ENCODE measurements around the gene BMI1. TPM values are rescaled to one million over a fixed set of nuclear protein-coding genes. Genes with fewer than 3 reads are reported as not detected.

Gene BMI1
- total and polyA plus RNA-seq, 11 donors: 10.6 to 48.5 (median 31.1) TPM

- intact Hi-C loops (cut with DNase I): no loop called here
- ATAC-seq: no peak
- no peak overlapping the region for H3K27ac ChIP-seq
- H3K27me3 ChIP-seq: peaks cover 0 to 13% (median 0%) of the 10 kb centered on the region in 9 donors
- TF ChIP-seq, protein P1, sequence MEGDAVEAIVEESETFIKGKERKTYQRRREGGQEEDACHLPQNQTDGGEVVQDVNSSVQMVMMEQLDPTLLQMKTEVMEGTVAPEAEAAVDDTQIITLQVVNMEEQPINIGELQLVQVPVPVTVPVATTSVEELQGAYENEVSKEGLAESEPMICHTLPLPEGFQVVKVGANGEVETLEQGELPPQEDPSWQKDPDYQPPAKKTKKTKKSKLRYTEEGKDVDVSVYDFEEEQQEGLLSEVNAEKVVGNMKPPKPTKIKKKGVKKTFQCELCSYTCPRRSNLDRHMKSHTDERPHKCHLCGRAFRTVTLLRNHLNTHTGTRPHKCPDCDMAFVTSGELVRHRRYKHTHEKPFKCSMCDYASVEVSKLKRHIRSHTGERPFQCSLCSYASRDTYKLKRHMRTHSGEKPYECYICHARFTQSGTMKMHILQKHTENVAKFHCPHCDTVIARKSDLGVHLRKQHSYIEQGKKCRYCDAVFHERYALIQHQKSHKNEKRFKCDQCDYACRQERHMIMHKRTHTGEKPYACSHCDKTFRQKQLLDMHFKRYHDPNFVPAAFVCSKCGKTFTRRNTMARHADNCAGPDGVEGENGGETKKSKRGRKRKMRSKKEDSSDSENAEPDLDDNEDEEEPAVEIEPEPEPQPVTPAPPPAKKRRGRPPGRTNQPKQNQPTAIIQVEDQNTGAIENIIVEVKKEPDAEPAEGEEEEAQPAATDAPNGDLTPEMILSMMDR (IDR thresholded peaks at IDR 0.05): no peak
- no peak for TF ChIP-seq POLR2A (IDR thresholded peaks at IDR 0.05)
- 66 to 71% (median 68%) methylated on average over 9 of the region's 9 CpGs for WGBS, 4 donors
- no peak overlapping the region for H3K4me3 ChIP-seq
- H3K9me3 ChIP-seq: no peaks in the 10 kb centered on the region
- H3K4me1 ChIP-seq: peaks cover 0 to 9% (median 0%) of the 10 kb centered on the region in 12 donors
- H3K36me3 ChIP-seq: no peaks in the 10 kb centered on the region
- no peak for DNase-seq
Observed at GRCh38 chr10:22372917-22373316, 52.0 kb downstream of the BMI1 start.

- peaks cover 0 to 15% (median 0%) of the 10 kb centered on the region in 9 donors for H3K27me3 ChIP-seq
- no peak overlapping the region for H3K4me3 ChIP-seq
- ATAC-seq (no peak), DNase-seq (no peak)
- 79 to 85% (median 80%) methylated on average over 3 of the region's 3 CpGs for WGBS, 4 donors
- H3K9me3 ChIP-seq: no peaks in the 10 kb centered on the region
- TF ChIP-seq, protein P1 (IDR thresholded peaks at IDR 0.05): no peak
- no peak for TF ChIP-seq POLR2A (IDR thresholded peaks at IDR 0.05)
- intact Hi-C loops (cut with DNase I): no loop called here
- no peak overlapping the region for H3K27ac ChIP-seq
- peaks cover 0 to 9% (median 0%) of the 10 kb centered on the region in 12 donors for H3K4me1 ChIP-seq
- H3K36me3 ChIP-seq: no peaks in the 10 kb centered on the region
Observed at GRCh38 chr10:22374489-22375126, 53.7 kb downstream of the BMI1 start.

- WGBS, 4 donors: 73 to 89% (median 86%) methylated on average over 3 of the region's 3 CpGs
- DNase-seq (no peak), ATAC-seq (no peak)
- intact Hi-C loops (cut with DNase I): no loop called here
- TF ChIP-seq, protein P1 (IDR thresholded peaks at IDR 0.05): no peak
- TF ChIP-seq POLR2A (IDR thresholded peaks at IDR 0.05): no peak
- H3K36me3 ChIP-seq: no peaks in the 10 kb centered on the region
- no peak overlapping the region for H3K27ac ChIP-seq
- H3K4me1 ChIP-seq: no peaks in the 10 kb centered on the region
- H3K9me3 ChIP-seq: no peaks in the 10 kb centered on the region
- H3K27me3 ChIP-seq: peaks cover 0 to 6% (median 0%) of the 10 kb centered on the region in 9 donors
- H3K4me3 ChIP-seq: no peak overlapping the region
Observed at GRCh38 chr10:22379059-22379458, 58.2 kb downstream of the BMI1 start.

Other genes with a start within 250 kb of the BMI1 start
- gene EBLN1, start 103.1 kb upstream of the BMI1 start, total RNA-seq: not detected
- not detected for gene EBLN1, start 103.1 kb upstream of the BMI1 start, polyA plus RNA-seq
- 10 to 100 TPM; 44.4 to 88.3 (median 74.1) TPM for gene COMMD3, start 4.7 kb upstream of the BMI1 start, total RNA-seq
- gene COMMD3, start 4.7 kb upstream of the BMI1 start, polyA plus RNA-seq: 10 to 100 TPM; 64.4 to 88.5 TPM
- under 1 TPM in 1 of 9 donors, not detected in 8; 0.42 TPM for gene SPAG6, start 24.4 kb downstream of the BMI1 start, total RNA-seq
- not detected for gene SPAG6, start 24.4 kb downstream of the BMI1 start, polyA plus RNA-seq